Tibial nerve (tissue), 4 donors: Measurements from ENCODE around the gene HPSE2. TPM values are rescaled to one million over a fixed set of nuclear protein-coding genes. Genes with fewer than 3 reads are reported as not detected.

Experiments
- DNase-seq, 2 donors: peaks; one replicate each; pipeline ENCODE4 v3.0.0-alpha.2; 2019; ENCODE audit warnings: low spot score in 2 of 2
- H3K27ac ChIP-seq, 4 donors: fragments of 200-600 bp; sonication (generic) in 3 of 4; one replicate each; pipeline ENCODE4 v1.5.1; 2017 to 2019; ENCODE audit warnings: mild to moderate bottlenecking in 1 of 4
- H3K27me3 ChIP-seq, 2 donors: fragments of 200-600 bp; sonication (generic) in 1 of 2; one replicate each; pipeline versions ENCODE4 v1.5.1 to v1.6.0; 2017 to 2019
- H3K36me3 ChIP-seq, 3 donors: fragments of 200-600 bp; sonication (generic); one replicate each; pipeline ENCODE4 v1.5.1; 2018 to 2019
- H3K4me1 ChIP-seq, 4 donors: fragments of 200-600 bp; sonication (generic) in 3 of 4; one replicate each; pipeline ENCODE4 v1.5.1; 2017 to 2019
- H3K4me3 ChIP-seq, 4 donors: fragments of 200-600 bp; sonication (generic) in 3 of 4; one replicate each; pipeline ENCODE4 v1.5.1; 2017 to 2019; ENCODE audit warnings: mild to moderate bottlenecking in 1 of 4, moderate library complexity in 1 of 4
- H3K9me3 ChIP-seq, 4 donors: fragments of 200-600 bp; sonication (generic) in 3 of 4; one replicate each; pipeline ENCODE4 v1.5.1; 2017 to 2019
- CTCF ChIP-seq, 5 experiments: fragments of 200-600 bp in 3 of 5; fragments of 450-650 bp in 2 of 5; sonication (generic) in 3 of 5; IDR thresholded peaks; one replicate each; pipeline ENCODE4 v1.5.1; 2016 to 2019; ENCODE audit warnings: antibody characterized with exemption in 5 of 5, mild to moderate bottlenecking in 3 of 5, moderate library complexity in 2 of 5
- EP300 ChIP-seq, 2 donors: sonication (generic); formaldehyde crosslinking; IDR thresholded peaks; one replicate each; pipeline ENCODE4 v1.6.1; 2017; ENCODE audit warnings: antibody characterized with exemption in 2 of 2, mild to moderate bottlenecking in 1 of 2
- POLR2A ChIP-seq, 2 donors: fragments of 450-650 bp; IDR thresholded peaks; one replicate each; pipeline ENCODE4 v1.6.1; 2017; ENCODE audit warnings: antibody characterized with exemption in 2 of 2, mild to moderate bottlenecking in 2 of 2, moderate library complexity in 2 of 2
- WGBS, 2 donors: methylation state at CpG; one replicate each; pipeline ENCODE4 v1.1.5; 2018; 5-methylcytosine and 5-hydroxymethylcytosine counted together
- total RNA-seq, 4 donors: library from RNA; depleted of rRNA; stranded (reverse); fragments of >200 nt; gene quantifications; one replicate each; pipeline ENCODE4 v1.1.0, GENCODE V29; 2016

HPSE2 gene
- total RNA-seq, 4 donors from 2014 or later, result 0.63 TPM; not detected in 3

- Histone ChIP-seq H3K27me3 (no peaks in the 10 kb centered on the region), H3K36me3 (no peaks in the 10 kb centered on the region), H3K9me3 (peaks cover 0 to 8% (median 0%) of the 10 kb centered on the region in 4 donors), H3K4me3 (no peak overlapping the region), H3K27ac (no peak overlapping the region), H3K4me1 (no peaks in the 10 kb centered on the region)
- DNase-seq, result no peak
- WGBS, 2 donors, result 73 to 75% methylated on average over 2 of the region's 2 CpGs
- no peak for TF ChIP-seq POLR2A (IDR thresholded peaks at IDR 0.05)
- TF ChIP-seq EP300 (IDR thresholded peaks at IDR 0.05), result no peak
- no peak for TF ChIP-seq CTCF (IDR thresholded peaks at IDR 0.05)
These were observed 150.3 kb downstream of the HPSE2 start for GRCh38 chr10:99085358-99085757.

- Histone ChIP-seq H3K36me3 (no peaks in the 10 kb centered on the region), H3K4me3 (no peak overlapping the region), H3K27ac (no peak overlapping the region), H3K27me3 (no peaks in the 10 kb centered on the region), H3K4me1 (no peaks in the 10 kb centered on the region), H3K9me3 (peaks cover 0 to 8% (median 0%) of the 10 kb centered on the region in 4 donors)
- DNase-seq, result no peak
- TF ChIP-seq POLR2A (IDR thresholded peaks at IDR 0.05) (no peak), EP300 (IDR thresholded peaks at IDR 0.05) (no peak), CTCF (IDR thresholded peaks at IDR 0.05) (no peak)
- 41 to 45% methylated on average over 3 of the region's 3 CpGs for WGBS, 2 donors
These were observed 151.5 kb downstream of the HPSE2 start for GRCh38 chr10:99084161-99084560.

- H3K4me3 ChIP-seq, result no peak overlapping the region
- 27 to 46% methylated on average over 1 of the region's 1 CpG for WGBS, 2 donors
- H3K4me1 ChIP-seq, result no peaks in the 10 kb centered on the region
- no peaks in the 10 kb centered on the region for H3K9me3 ChIP-seq
- H3K36me3 ChIP-seq, result no peaks in the 10 kb centered on the region
- H3K27me3 ChIP-seq, result no peaks in the 10 kb centered on the region
- TF ChIP-seq CTCF (IDR thresholded peaks at IDR 0.05) (no peak), EP300 (IDR thresholded peaks at IDR 0.05) (no peak), POLR2A (IDR thresholded peaks at IDR 0.05) (no peak)
- DNase-seq, result no peak
- no peak overlapping the region for H3K27ac ChIP-seq
These were observed 155.2 kb downstream of the HPSE2 start for GRCh38 chr10:99080275-99080945.

GRCh38 chr10:99062591-99062990 is 173.1 kb downstream of the HPSE2 start:
- no peak for DNase-seq
- no peak overlapping the region for H3K4me3 ChIP-seq
- no peaks in the 10 kb centered on the region for H3K9me3 ChIP-seq
- H3K27ac ChIP-seq, result no peak overlapping the region
- H3K27me3 ChIP-seq, result no peaks in the 10 kb centered on the region
- H3K4me1 ChIP-seq, result no peaks in the 10 kb centered on the region
- no peak for TF ChIP-seq CTCF (IDR thresholded peaks at IDR 0.05)
- TF ChIP-seq POLR2A (IDR thresholded peaks at IDR 0.05), result no peak
- TF ChIP-seq EP300 (IDR thresholded peaks at IDR 0.05), result no peak
- H3K36me3 ChIP-seq, result no peaks in the 10 kb centered on the region

- no peaks in the 10 kb centered on the region for H3K4me1 ChIP-seq
- no peaks in the 10 kb centered on the region for H3K36me3 ChIP-seq
- TF ChIP-seq POLR2A (IDR thresholded peaks at IDR 0.05), result no peak
- DNase-seq, result no peak
- no peak overlapping the region for H3K27ac ChIP-seq
- H3K9me3 ChIP-seq, result no peaks in the 10 kb centered on the region
- H3K27me3 ChIP-seq, result no peaks in the 10 kb centered on the region
- no peak overlapping the region for H3K4me3 ChIP-seq
These were observed 176.9 kb downstream of the HPSE2 start for GRCh38 chr10:99058762-99059161.
